ENCODE data around the gene TMEM201.

GRCh38 chr1:9628541-9629444 lies 40.1 kb downstream of the TMEM201 start:
- TF ChIP-seq CTCF (IDR thresholded peaks at IDR 0.05) (no peak), POLR2AphosphoS5 (IDR thresholded peaks at IDR 0.05; ENCODE audit: insufficient read depth in 1 of 2, low read depth in 1 of 2) (no peak), POLR2A (IDR thresholded peaks at IDR 0.05) (no peak)
